ENCODE measurements around the gene TADA3.

The TADA3 gene

DNA sequence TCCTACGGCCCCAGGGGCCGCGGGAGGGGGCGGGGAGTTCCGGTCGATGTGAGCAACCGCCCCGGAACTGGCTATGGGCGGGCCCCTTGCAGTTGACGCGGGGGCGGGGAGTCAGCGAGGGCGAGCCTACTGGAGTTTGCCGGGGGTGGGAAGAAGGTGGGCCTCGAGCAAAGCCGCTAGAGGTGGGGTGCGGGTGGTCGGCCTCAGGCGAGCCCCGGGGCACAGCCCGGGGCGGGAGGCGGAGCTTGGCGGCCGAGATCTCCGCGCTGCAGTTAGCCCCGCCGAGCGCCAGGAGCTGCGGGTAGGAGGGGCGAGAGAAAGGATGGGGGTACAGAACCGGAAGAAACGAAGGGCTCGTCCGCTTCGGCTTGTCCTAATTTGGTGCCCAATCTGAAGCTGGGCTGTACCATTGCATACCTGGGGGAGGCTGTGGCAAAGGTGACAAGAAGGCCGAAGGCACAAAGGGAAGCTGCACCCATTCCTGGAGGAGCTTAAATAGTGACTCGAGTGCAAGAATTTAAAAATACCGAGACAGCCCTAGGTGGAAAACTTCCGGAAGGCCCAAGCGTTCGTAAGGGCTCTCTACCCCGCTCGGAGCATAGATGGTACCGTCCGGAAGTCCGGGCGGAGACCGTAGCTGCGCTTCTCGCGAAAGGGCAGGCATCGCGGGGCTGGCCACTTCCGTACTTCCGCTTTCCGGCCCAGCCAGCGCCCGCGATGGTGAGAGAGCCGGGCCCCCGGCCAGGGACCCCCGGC lies at the start of gene TADA3, which contains the start of gene ARPC4:
TSS of gene TADA3 (minus strand) at position 69 of the 756 bp plus-strand sequence. CDS start 1,007 bp downstream, outside the sequence.
TSS of gene ARPC4 (plus strand) at position 678 of the 756 bp plus-strand sequence. CDS start at position 718, 40 bp downstream.
- peak; percentile 92 for DNase-seq (ENCODE audit: low read depth)

GRCh38 chr3:9841015-9841414 lies 48.7 kb upstream of the TADA3 start:
- DNase-seq (ENCODE audit: low read depth) = no peak

DNA sequence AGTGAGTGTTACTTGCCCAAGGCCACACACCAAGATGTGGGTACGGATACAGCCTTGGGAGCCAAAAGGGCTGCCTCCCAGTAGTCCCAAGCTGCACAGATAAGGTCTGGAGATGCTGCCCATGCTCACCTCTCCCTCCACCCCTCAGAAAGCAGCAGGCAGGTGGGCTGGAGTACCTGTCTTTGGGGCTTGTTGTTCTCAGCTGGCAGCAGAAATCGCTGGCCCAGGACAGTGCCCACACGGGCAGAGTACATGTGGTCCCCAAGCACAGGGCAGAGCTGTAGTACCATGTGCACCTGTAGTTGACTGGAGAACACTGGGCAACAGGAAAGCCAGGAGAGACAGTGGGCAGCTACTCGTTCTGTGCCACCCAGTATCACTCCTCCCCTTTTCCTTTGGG lies 46.6 kb upstream of the TADA3 start:
- DNase-seq (ENCODE audit: low read depth) = no peak

- no peak for DNase-seq (ENCODE audit: low read depth)
Observed at GRCh38 chr3:9837701-9838582, 45.7 kb upstream of the TADA3 start.

GRCh38 chr3:9834520-9835380 lies 42.5 kb upstream of the TADA3 start:
- DNase-seq (ENCODE audit: low read depth) = no peak

DNA sequence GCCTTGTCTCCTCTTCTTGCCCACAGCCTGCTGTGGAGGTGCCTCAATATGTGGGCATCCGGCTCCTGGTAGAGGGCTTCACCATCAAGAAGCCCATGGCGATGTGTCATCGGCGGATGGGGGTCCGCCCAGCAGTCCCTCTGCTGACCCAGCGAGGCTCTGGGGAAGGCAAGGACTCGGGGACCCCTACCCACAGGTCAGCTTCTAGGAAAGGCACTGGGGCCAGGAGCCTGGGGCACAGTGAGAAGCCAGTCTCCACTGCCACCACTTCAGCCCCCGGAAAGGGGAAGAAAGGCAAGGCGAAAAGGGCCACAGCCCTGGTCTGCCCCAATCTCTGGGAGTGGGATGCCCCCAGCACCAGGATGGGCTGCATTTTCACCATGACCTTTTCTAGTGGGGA lies 40.8 kb upstream of the TADA3 start:
- no peak for DNase-seq (ENCODE audit: low read depth)

DNA sequence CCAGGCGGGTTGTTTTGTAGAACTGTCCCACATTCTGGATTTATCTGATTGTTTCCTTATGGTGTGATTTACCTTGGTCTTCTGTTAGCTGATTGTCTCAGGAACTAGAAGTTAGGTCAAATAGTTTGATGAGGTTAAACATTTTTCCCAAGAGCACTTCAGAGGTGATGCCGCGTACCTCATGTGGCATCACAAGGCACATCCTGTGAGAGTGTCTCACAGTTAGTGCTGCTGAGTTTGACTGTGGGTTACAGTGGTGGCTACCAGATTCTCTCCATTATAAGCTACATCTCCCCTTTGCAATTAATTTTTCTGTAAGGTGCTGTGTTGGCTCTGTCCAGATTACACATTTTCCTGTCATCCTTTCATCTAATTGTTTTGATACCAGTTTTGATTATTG lies 39.0 kb upstream of the TADA3 start:
- DNase-seq (ENCODE audit: low read depth) = no peak

DNA sequence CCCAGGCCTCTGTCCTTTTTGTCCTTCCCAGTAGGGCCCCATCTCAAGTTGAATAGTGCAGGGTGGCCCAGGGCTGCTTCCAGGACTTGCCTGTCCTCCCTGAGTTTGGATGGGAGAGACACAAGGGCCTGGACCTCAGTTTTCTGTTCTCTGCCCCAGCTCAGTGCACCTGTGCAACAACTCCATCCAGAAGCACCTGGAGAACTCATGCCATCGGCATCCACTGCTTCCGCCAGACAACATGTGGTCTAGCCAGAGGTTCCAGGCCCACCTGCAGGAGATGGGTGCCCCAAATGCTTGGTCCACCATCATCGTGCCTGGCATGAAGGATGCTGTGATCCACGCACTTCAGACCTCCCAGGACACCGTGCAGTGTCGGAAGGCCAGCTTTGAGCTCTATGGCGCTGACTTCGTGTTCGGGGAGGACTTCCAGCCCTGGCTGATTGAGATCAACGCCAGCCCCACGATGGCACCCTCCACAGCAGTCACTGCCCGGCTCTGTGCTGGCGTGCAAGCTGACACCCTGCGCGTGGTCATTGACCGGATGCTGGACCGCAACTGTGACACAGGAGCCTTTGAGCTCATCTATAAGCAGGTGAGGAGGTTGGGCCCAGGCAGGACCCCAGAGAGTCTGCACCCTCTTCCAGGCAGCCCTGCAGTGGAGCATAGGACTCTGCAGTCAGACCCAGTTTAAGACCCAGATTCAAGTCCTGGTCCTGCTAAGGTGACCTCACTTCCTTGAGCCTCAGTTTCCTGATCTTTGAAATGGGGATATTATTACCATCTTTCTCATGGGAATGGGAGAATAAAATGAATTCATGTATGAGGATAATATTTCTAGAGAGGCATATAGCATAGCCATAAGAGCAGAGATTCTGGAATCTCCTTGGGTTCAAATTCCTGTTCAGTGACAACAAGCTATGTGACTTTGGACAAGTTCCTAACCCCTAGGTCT lies 36.8 kb upstream of the TADA3 start:
- no peak for DNase-seq (ENCODE audit: low read depth)

GRCh38 chr3:9826815-9827573 lies 34.7 kb upstream of the TADA3 start:
- DNase-seq (ENCODE audit: low read depth) = no peak

GRCh38 chr3:9825451-9826040 lies 33.3 kb upstream of the TADA3 start:
- DNase-seq (ENCODE audit: low read depth) = no peak

DNA sequence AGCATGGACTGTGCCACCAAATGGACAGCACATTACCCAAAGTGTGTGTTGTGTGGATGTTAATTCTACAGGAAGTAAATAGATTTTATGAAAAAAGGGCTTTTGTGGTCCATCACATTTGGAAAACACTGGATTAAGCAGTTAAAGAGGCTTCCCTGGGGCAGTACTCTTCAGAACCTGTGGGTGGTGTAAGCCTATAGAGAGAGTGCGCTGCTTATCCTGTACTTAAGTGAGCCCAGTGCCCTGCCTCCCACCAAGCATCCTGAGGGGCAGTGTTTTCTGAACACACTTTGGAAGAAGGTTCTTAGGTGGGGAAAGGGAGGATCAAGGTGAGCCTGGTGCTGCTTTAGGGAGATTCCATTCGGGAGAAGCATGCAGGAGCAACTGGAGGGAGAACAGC lies 28.7 kb upstream of the TADA3 start:
- no peak for DNase-seq (ENCODE audit: low read depth)

- no peak for DNase-seq (ENCODE audit: low read depth)
Observed at GRCh38 chr3:9820543-9820942, 28.3 kb upstream of the TADA3 start.

DNA sequence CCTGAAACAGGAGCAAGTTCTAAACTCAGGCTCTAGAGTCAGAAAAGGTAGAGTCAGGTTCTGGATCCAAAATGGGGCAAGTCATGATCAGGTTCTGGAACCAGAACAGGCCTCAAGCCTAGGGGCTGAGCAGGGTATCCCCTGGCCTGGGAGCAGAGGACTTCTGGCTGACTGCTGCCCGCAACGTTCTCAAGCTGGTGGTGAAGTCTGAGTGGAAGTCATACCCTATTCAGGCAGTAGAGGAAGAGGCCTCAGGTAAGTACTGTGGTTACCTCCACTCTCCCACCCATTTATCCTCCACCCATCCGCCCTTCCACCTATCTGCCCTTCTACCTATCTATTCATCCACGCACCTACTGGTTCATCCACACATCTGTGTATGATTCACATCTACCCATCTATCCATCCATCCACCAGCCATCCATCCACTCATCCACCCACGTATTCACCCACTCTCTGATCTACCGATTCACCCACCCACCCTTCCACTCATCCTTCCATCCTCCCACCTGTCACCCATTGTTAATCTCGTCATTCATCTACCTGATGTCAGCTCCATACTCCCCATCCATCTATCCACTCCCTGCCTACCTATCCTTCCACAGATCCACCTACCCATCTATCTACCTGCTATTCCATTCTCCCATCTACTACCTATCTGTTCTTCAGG lies 26.5 kb upstream of the TADA3 start:
- no peak for DNase-seq (ENCODE audit: low read depth)

DNA sequence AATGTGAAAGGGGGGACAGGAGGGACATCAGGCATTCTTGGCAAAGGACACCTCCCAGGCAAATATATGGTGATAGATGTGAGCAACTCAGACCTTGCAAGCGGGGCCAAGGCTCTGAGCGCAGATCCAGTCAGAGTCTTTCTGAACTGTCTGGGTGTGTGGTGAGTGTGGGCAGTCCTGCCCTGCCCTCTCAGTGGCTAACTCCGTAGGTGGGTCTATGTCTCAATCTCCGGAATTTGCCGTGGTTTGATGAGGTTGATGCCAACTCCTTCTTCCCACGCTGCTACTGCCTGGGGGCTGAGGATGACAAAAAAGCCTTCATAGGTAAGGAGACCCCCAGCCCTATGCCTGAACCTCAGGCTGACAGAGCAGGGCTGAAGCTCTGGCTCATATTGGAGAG lies 25.2 kb upstream of the TADA3 start:
- DNase-seq (ENCODE audit: low read depth) = no peak

DNA sequence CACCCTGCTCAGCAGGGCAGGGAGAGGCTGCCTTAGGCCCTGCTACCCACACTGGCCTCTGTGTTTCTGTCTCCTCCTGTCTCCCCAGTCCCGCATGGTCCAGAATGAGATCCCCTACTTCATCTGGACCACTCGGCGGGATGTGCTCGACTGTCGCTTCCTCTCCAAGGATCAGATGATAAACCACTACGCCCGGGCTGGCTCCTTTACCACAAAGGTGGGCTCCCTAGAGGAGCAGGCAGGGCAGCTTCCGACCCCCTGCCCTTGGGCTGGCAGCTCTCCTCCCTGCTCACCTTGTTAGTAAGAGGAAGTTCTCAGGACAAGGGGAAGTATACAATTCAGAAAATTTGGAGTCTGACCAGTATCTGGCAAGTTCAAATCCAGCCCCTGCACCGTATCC lies 23.7 kb upstream of the TADA3 start:
- no peak for DNase-seq (ENCODE audit: low read depth)

- DNase-seq (ENCODE audit: low read depth) = no peak
Observed at GRCh38 chr3:9812870-9813483, 20.7 kb upstream of the TADA3 start.

DNA sequence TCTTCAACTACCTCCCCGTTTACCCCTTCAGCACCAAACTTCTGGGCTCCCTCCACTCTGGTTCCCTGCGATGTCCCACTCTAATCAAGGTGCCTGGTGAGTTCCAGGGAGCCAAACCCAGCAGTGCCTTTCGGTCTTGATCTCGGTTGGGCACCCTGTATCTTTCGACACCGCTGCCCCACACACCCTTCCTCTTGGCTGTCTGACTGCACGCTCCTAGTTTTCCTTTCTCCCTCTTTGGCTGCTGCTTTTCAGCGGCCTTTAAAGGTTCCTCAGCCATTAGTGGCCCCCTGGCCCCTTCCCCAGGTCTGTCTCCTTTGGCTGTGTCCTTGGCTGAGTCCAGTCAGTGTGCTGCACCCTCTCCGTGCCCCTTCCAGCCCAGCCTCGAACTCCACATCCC lies 18.6 kb upstream of the TADA3 start:
- DNase-seq (ENCODE audit: low read depth) = no peak

DNA sequence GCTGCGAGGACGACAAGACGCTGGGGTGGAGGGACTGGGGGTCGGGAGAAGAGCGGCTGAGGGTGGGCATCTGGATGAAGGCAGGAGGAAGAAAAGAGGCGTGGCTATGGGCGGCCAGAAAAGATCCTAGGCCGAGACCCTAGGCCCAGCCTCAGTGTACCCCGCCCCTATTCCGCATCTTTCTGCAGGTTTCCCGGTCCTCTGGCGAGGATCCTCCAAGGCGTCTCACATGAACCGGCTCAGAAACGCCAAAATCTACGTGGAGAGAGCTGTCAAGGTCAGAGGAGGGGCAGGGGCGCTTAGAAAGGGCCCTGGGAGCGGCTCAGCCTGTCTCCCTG lies 18.1 kb upstream of the TADA3 start:
- DNase-seq (ENCODE audit: low read depth) = no peak
